ENCODE data around the gene STX2. TPM values are rescaled to one million over a fixed set of nuclear protein-coding genes. Genes with fewer than 3 reads are reported as not detected.
"Not testable (repeated sequence)": the region's sequence is repeated elsewhere in the genome, so short reads cannot be mapped to it uniquely, and the experiment has no call there.

Gene STX2
- total RNA-seq, 2 donors from 2014 or later = 2.9 to 7.1 TPM

GRCh38 chr12:130780880-130781575, 58.0 kb downstream of the STX2 start:
- intact Hi-C loops (cut with DNase I, micrococcal nuclease) = no loop called here
- ATAC-seq = no peak
- DNase-seq = no peak

GRCh38 chr12:130780325-130780724, 58.7 kb downstream of the STX2 start:
- DNase-seq (no peak), ATAC-seq (no peak)
- intact Hi-C loops (cut with DNase I, micrococcal nuclease) = no loop called here

GRCh38 chr12:130778776-130779175, 60.3 kb downstream of the STX2 start:
- no peak for DNase-seq
- intact Hi-C loops (cut with DNase I, micrococcal nuclease) = no loop called here
- ATAC-seq = no peak

GRCh38 chr12:130776857-130777339, 62.2 kb downstream of the STX2 start:
- intact Hi-C loops (cut with DNase I, micrococcal nuclease) = no loop called here
- DNase-seq (no peak), ATAC-seq (no peak)

DNA sequence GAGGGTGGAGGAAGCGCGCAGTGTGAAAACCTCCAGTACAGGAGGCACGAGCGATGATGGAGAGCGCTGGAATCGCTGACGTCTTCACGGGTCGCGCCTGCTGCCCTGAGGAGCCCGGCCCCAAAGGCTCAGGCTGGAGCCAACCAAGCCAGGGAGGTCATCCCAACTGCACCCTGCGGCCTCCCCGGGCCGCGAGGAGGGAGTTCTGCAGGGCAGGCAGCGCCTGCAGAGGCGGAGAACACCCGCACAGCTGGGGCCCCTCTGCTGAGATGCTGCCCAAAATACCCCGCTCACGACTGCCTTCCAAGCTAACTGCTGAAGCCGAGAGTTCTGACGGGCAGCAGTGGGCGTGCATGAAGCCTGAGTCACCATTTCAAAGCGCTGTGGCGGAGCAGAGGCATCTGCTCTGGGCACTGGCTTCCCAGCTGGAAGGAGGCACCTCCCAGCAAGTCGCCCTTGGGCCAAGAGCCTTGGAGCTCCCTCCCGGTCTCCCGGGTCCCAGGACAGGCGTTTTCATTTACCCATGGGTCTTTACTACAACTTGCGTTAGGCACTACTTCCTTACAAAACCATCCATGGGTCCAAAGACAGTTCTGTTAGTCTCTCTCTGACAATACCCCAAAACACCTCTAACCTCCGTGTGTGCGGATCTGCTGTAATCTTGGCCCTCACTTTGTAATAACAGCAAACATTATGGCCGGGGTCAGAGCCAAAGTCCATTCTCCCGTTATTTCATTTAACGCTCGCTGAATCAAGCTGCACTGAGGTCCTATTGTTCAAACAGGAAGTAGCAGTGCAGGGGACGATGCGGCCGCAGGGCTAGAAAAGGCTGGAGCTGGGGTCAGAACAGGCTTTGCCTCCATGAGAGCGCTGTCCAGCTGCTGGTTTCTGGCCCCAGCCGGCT, 62.8 kb downstream of the STX2 start:
- intact Hi-C loops (cut with DNase I, micrococcal nuclease) = no loop called here
- DNase-seq (peak in 1 of 2 donors; percentile 40), ATAC-seq (peak; percentile 65)

DNA sequence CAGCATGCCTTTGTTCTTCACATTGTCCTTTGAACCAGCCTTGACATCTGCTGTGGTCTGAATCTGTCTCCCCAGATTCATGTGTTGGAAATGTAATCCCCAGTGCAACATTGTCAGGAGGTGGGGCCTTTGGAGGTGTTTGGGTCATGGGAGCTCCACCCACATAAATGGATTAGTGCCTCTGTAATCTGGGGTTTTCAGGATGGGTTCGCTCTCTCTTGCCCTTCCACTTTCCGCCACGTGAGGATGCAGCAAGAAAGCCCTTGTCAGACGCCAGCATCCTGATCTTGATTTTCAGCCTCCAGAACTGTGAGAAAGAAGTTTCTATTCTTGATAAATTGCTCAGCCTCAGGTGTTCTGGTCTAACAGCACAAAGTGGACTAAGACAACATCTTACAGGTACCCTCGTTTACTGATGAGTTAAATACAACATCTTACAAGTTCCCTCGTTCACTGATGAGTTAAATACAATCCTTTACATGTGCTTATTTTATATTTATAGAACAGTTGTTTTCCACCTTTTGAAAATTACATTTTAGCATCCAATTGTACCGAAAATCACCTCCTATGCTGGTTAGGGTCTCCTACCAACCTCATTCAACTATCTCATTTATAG, 68.5 kb downstream of the STX2 start:
- intact Hi-C loops (cut with DNase I, micrococcal nuclease) = no loop called here
- ATAC-seq = no peak
- no peak for DNase-seq

GRCh38 chr12:130768120-130768519, 70.9 kb downstream of the STX2 start:
- no peak for ATAC-seq
- intact Hi-C loops (cut with DNase I, micrococcal nuclease) = no loop called here
- DNase-seq = no peak

GRCh38 chr12:130766470-130766869, 72.6 kb downstream of the STX2 start:
- ATAC-seq = no peak
- no peak for DNase-seq
- intact Hi-C loops (cut with DNase I, micrococcal nuclease) = no loop called here

DNA sequence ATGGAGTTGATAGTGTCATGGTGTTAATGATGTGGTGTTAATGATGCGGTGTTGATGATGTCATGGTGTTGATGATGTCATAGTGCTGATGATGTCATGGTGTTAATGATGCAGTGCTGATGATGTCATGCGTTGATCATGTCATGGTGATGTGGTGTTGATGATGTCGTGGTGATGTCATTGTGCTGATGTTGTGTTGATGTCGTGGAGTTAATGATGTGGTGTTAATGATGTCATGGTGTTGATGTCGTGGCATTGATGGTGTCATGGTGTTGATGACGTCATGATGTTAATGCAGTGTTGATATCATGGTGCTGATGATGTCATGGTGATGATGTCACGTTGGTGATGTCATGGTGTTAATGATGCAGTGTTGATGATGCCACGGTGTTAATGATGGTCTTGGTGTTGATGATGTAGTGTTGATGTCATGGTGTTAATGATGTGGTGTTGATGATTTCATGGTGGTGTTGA, 73.8 kb downstream of the STX2 start:
- intact Hi-C loops (cut with DNase I, micrococcal nuclease) = no loop called here
- no peak for ATAC-seq
- no peak for DNase-seq

GRCh38 chr12:130764475-130765185, 74.4 kb downstream of the STX2 start:
- DNase-seq = no peak

GRCh38 chr12:130764073-130764472, 75.0 kb downstream of the STX2 start:
- DNase-seq (no peak), ATAC-seq (no peak)
- intact Hi-C loops (cut with DNase I, micrococcal nuclease) = no loop called here

More at GRCh38 chr12:130764475-130765185, 74.4 kb downstream of the STX2 start:
- intact Hi-C loops (cut with DNase I, micrococcal nuclease) = no loop called here
- no peak for ATAC-seq

DNA sequence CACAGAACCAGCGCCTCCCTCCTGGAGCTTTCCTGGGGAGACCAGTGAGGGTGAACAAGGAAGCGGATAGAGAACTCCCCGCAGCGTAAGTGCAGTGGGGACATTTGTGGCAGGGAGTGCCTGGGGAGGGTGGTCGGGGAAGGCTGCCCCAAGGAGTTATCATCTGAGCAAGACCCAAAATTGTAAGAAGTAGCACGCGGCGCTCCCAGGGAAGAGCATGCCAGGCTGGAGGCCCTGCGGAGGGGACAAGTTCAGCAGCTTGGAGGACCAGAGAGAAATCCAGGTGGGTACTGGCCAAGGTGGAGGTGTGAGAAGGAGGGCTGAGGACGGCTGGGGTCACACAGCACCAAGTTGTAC, 76.8 kb downstream of the STX2 start:
- intact Hi-C loops (cut with DNase I, micrococcal nuclease) = no loop called here
- ATAC-seq (no peak), DNase-seq (no peak)

- ATAC-seq (peak; percentile 68), DNase-seq (peak in 1 of 2 donors; percentile 48)
- intact Hi-C loops (cut with DNase I, micrococcal nuclease) = no loop called here
Measured at GRCh38 chr12:130761537-130762318, 77.3 kb downstream of the STX2 start.

- intact Hi-C loops (cut with DNase I, micrococcal nuclease) = no loop called here
Measured at GRCh38 chr12:130754234-130754901, 84.7 kb downstream of the STX2 start.

DNA sequence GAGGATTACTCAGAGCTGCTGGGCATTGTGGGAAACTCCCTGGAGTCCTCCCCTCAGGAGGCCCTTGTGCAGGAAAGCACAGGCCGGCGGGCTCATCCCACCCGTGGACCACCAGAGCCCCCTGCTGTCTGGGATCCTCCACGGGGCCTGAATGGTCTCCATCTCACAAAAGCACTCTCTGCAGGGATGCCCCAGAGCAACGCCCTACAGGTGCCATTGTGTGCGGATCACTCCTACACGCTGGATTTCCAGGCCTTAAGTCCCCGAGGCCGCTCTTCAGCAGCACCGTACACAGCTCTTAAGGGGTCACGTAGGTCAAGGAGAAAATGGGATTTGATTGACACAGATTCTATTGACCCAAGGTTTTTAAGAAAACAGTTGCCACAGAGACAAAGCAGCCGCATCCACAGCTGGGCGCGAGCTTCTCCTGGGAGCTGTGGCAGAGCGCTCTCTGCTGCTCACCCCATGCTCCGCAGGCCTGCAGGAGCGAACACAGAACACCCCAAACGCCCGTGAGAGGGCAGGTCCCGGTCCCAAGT, 86.3 kb downstream of the STX2 start:
- no peak for ATAC-seq
- DNase-seq = no peak
- intact Hi-C loops (cut with DNase I, micrococcal nuclease) = no loop called here

More at GRCh38 chr12:130754234-130754901, 84.7 kb downstream of the STX2 start:
- ATAC-seq (no peak), DNase-seq (no peak)

- intact Hi-C loops (cut with DNase I, micrococcal nuclease); DNase-seq; ATAC-seq: not testable (repeated sequence)
Measured at GRCh38 chr12:130752037-130752436, 87.0 kb downstream of the STX2 start.

GRCh38 chr12:130748786-130749185, 90.3 kb downstream of the STX2 start:
- no peak for ATAC-seq
- no peak for DNase-seq
- intact Hi-C loops (cut with DNase I, micrococcal nuclease) = no loop called here
